ENCODE measurements around the gene PAH. TPM values are rescaled to one million over a fixed set of nuclear protein-coding genes. Genes with fewer than 3 reads are reported as not detected.

Gene PAH
- total and polyA plus RNA-seq, 3 donors from 2014 or later: 9.3 to 23.2 (median 18.4) TPM

DNA sequence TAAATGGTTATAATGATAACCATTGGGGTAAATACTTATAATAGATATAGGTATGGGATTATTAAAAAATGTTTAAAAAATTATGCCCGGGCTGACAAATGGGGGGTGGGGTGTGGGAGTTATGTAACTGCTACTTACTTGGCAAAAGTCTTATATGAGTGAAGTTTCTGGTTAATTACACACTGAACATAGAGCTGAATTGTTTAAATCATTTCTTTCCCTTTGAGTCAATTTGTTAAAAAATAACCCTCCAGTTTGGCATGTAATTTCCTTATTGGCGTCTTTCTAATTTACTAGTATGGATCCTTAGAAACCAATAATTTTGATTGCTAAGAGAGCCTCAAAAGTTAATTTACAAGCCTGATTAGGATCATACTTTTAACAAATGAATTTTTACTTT, 16.7 kb downstream of the PAH start:
- TF ChIP-seq POLR2A (IDR thresholded peaks at IDR 0.05): no peak
- TF ChIP-seq, protein P1, sequence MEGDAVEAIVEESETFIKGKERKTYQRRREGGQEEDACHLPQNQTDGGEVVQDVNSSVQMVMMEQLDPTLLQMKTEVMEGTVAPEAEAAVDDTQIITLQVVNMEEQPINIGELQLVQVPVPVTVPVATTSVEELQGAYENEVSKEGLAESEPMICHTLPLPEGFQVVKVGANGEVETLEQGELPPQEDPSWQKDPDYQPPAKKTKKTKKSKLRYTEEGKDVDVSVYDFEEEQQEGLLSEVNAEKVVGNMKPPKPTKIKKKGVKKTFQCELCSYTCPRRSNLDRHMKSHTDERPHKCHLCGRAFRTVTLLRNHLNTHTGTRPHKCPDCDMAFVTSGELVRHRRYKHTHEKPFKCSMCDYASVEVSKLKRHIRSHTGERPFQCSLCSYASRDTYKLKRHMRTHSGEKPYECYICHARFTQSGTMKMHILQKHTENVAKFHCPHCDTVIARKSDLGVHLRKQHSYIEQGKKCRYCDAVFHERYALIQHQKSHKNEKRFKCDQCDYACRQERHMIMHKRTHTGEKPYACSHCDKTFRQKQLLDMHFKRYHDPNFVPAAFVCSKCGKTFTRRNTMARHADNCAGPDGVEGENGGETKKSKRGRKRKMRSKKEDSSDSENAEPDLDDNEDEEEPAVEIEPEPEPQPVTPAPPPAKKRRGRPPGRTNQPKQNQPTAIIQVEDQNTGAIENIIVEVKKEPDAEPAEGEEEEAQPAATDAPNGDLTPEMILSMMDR (IDR thresholded peaks at IDR 0.05): no peak
- WGBS, 2 donors: 76 to 88% methylated on average over 2 of the region's 2 CpGs
- intact Hi-C loops (cut with DNase I; ENCODE audit: low total_unique reads): no loop called here
- H3K4me3 ChIP-seq: no peak overlapping the region
- H3K4me1 ChIP-seq: no peaks in the 10 kb centered on the region
- no peaks in the 10 kb centered on the region for H3K27me3 ChIP-seq
- no peak for DNase-seq
- no peaks in the 10 kb centered on the region for H3K36me3 ChIP-seq (ENCODE audit: low read depth, missing control alignments)
- H3K9me3 ChIP-seq: no peaks in the 10 kb centered on the region
- H3K27ac ChIP-seq: no peak overlapping the region

DNA sequence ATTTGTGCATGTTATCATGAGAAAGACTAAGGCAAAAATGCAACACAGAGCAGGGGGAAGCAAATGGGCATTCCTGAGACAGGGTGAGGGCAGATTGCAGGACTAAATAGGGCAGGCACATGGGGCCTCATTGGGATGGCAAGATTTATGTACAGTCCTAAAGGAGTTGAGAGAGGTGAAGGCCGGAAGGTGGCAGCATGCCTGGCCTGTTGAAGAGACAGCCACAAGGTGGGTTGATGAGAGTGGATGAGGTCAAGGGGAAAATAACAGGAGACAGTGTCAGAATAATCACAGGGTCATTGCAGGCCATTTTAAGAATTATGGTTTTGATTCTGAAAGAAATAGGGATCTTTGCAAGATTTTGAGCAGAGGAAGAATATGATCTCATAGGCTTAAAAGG, 21.0 kb downstream of the PAH start:
- no peaks in the 10 kb centered on the region for H3K9me3 ChIP-seq
- no peak for DNase-seq
- no peak overlapping the region for H3K4me3 ChIP-seq
- 68 to 75% methylated on average over 1 of the region's 1 CpG for WGBS, 2 donors
- no peak overlapping the region for H3K27ac ChIP-seq
- H3K36me3 ChIP-seq (ENCODE audit: low read depth, missing control alignments): no peaks in the 10 kb centered on the region
- TF ChIP-seq, protein P1 (IDR thresholded peaks at IDR 0.05): no peak
- no peak for TF ChIP-seq POLR2A (IDR thresholded peaks at IDR 0.05)
- intact Hi-C loops (cut with DNase I; ENCODE audit: low total_unique reads): no loop called here
- no peaks in the 10 kb centered on the region for H3K4me1 ChIP-seq
- H3K27me3 ChIP-seq: no peaks in the 10 kb centered on the region

GRCh38 chr12:102891756-102892155, 25.3 kb downstream of the PAH start:
- intact Hi-C loops (cut with DNase I; ENCODE audit: low total_unique reads): no loop called here
- Histone ChIP-seq H3K36me3 (ENCODE audit: low read depth, missing control alignments) (no peaks in the 10 kb centered on the region), H3K4me1 (no peaks in the 10 kb centered on the region), H3K9me3 (no peaks in the 10 kb centered on the region), H3K27me3 (no peaks in the 10 kb centered on the region), H3K27ac (no peak overlapping the region), H3K4me3 (no peak overlapping the region)
- no peak for DNase-seq
- no peak for TF ChIP-seq POLR2A (IDR thresholded peaks at IDR 0.05)
- TF ChIP-seq, protein P1 (IDR thresholded peaks at IDR 0.05): no peak
- 67 to 80% methylated on average over 2 of the region's 2 CpGs for WGBS, 2 donors

DNA sequence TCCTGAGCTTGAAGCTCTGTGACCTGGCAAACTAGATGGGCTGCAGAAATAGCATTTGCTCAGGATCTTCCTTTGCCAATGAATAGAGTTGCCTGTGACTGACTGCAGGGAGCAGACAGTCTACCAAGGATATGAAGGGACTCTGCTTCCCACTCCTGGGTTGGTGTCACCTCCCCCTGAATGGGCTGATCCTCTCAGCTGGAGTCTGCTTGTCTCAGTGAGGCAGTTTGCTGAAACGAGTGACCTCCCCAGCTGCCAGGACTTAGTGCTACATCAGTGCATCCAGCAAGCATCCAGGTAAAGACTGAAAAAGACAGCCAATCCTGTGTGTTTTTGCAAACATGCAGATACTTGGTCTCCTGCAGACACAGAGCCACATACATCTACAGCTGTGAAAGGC, 28.5 kb downstream of the PAH start:
- H3K4me3 ChIP-seq: no peak overlapping the region
- no peaks in the 10 kb centered on the region for H3K27me3 ChIP-seq
- peaks cover under 1% of the 10 kb centered on the region for H3K4me1 ChIP-seq
- H3K36me3 ChIP-seq (ENCODE audit: low read depth, missing control alignments): no peaks in the 10 kb centered on the region
- intact Hi-C loops (cut with DNase I; ENCODE audit: low total_unique reads): no loop called here
- TF ChIP-seq, protein P1 (IDR thresholded peaks at IDR 0.05): no peak
- no peak for TF ChIP-seq POLR2A (IDR thresholded peaks at IDR 0.05)
- H3K27ac ChIP-seq: no peak overlapping the region
- no peak for DNase-seq
- H3K9me3 ChIP-seq: no peaks in the 10 kb centered on the region
- whole genome bisulfite sequencing, 2 donors: 17 to 29% methylated on average over 1 of the region's 1 CpG

DNA sequence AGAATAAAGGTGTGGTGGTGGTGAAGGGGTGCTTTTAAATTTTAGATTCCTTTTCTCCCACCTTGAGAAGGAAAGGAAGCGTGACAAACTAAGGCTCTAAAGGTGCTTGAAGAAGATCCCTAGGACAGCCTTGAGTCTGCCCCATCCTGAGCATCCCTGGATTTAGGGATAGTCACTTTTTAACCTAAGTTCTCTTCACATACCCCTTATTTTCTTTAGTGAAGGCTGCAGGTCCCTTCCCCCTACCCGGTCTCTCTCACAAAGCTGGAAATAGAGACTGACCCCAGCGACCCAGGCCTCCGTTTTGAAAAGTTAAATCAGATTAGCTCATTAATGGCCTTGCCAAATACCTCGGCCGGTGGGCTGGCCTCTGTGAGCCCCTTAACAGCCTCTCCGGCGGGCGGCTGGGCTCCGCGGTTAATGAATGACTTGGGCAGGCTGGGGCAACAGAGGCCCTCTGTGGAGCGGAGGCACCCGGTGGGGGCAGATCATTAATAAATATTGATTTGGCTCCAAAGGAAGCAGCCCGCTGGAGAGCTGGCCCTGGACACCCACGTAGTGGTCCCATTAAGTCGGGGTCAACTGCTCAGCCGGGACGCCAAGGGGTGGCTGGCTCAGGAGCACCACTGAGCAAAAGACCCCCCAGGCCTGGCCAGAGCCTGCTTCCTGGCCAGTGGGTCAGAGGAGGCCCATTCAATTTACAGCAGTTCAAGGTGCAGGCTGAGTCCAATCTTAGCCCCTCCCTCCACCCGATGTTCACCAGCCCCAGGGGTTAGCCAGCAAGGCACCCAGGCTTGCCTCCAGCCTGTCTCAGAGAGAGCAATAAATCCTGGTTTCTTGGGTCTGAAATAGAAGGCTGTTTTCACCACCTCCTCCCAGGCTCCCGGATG, 31.8 kb downstream of the PAH start:
- Histone ChIP-seq H3K27ac (no peak overlapping the region), H3K27me3 (no peaks in the 10 kb centered on the region), H3K4me1 (peaks cover 3% of the 10 kb centered on the region), H3K9me3 (no peaks in the 10 kb centered on the region), H3K36me3 (ENCODE audit: low read depth, missing control alignments) (no peaks in the 10 kb centered on the region), H3K4me3 (no peak overlapping the region)
- WGBS, 2 donors: 66 to 73% methylated on average over 17 to 20 of the region's 20 CpGs
- intact Hi-C loops (cut with DNase I; ENCODE audit: low total_unique reads): no loop called here
- no peak for DNase-seq
- TF ChIP-seq, protein P1 (IDR thresholded peaks at IDR 0.05): no peak
- TF ChIP-seq POLR2A (IDR thresholded peaks at IDR 0.05): no peak
